H1 (cell line): ENCODE results near the gene CSNK1D. TPM values are rescaled to one million over a fixed set of nuclear protein-coding genes. Genes with fewer than 3 reads are reported as not detected.

Source experiments
- CTCF ChIA-PET: fragments of 300-600 bp; sonication (Branson Sonifier 250); formaldehyde crosslinking; loops from one replicate; lab custom pipeline; 2021; ENCODE audit not compliant: partially characterized antibody; lab: Charles Lee
- POLR2A ChIA-PET: fragments of 300-600 bp; sonication (Branson Sonifier 250); formaldehyde crosslinking; loops from one replicate; lab custom pipeline; 2021; ENCODE audit warnings: inconsistent platforms; ENCODE audit not compliant: partially characterized antibody; lab: Charles Lee
- DNase-seq, 2 experiments: peaks; one replicate each; pipeline versions ENCODE4 v3.0.0 to v3.0.0-alpha.2; 2010 to 2022; ENCODE audit warnings: low spot score in 2 of 2, low read depth in 1 of 2, mixed read lengths in 1 of 2
- FAIRE-seq: peaks from 2 replicates; lab custom pipeline; 2011; peaks lifted over from hg19 to GRCh38; lab: Jason Lieb, UNC
- H2AFZ ChIP-seq: 2 replicates; pipeline ENCODE4 v1.8.1; 2012; ENCODE audit warnings: low read length, inconsistent platforms
- H2AK5ac ChIP-seq: 2 replicates; pipeline ENCODE4 v1.6.1; 2013; ENCODE audit warnings: low read depth, low read length
- H2BK120ac ChIP-seq: replicated peaks from 2 replicates; pipeline ENCODE3; 2013; ENCODE audit warnings: low read depth, low read length, inconsistent platforms
- H2BK12ac ChIP-seq: 2 replicates; pipeline ENCODE4 v1.6.1; 2013; ENCODE audit warnings: low read depth, low read length
- H2BK15ac ChIP-seq: 2 replicates; pipeline ENCODE4 v1.6.1; 2013; ENCODE audit warnings: low read length
- H2BK20ac ChIP-seq: 2 replicates; pipeline ENCODE4 v1.6.1; 2013; ENCODE audit warnings: low read length
- H2BK5ac ChIP-seq: 2 replicates; pipeline ENCODE4 v1.6.1; 2013; ENCODE audit warnings: low read depth, low read length
- H3K14ac ChIP-seq: 2 replicates; pipeline ENCODE4 v1.6.1; 2013; ENCODE audit warnings: inconsistent platforms; ENCODE audit not compliant: insufficient read length
- H3K18ac ChIP-seq: 2 replicates; pipeline ENCODE4 v1.6.1; 2013; ENCODE audit warnings: low read length; ENCODE audit errors: extremely low read depth
- H3K23ac ChIP-seq: 2 replicates; pipeline ENCODE4 v1.6.1; 2013; ENCODE audit warnings: inconsistent platforms; ENCODE audit not compliant: insufficient read length
- H3K23me2 ChIP-seq: 2 replicates; pipeline ENCODE4 v1.6.1; 2013; ENCODE audit warnings: low read depth, low read length
- H3K27ac ChIP-seq: 2 replicates; pipeline ENCODE4 v1.6.1; 2011; ENCODE audit warnings: low read depth, low read length, inconsistent platforms
- H3K27me3 ChIP-seq, 4 experiments: replicated peaks in 1 of 4; 1 replicate in 1 of 4; 2 replicates in 3 of 4; pipeline versions ENCODE4 v1.6.1 to v1.8.1; 2011 to 2013; ENCODE audit warnings: low read length in 3 of 4, mild to moderate bottlenecking in 3 of 4, inconsistent platforms in 2 of 4, mixed read lengths in 2 of 4, moderate library complexity in 1 of 4; ENCODE audit not compliant: control insufficient read depth in 3 of 4, insufficient read depth in 3 of 4; ENCODE audit errors: extremely low read depth in 1 of 4
- H3K36me3 ChIP-seq, 4 experiments: 2 replicates each; pipeline versions ENCODE4 v1.6.1 to v1.8.1; 2011 to 2013; ENCODE audit warnings: mild to moderate bottlenecking in 4 of 4, low read length in 3 of 4, moderate library complexity in 2 of 4, control low read depth in 1 of 4, inconsistent platforms in 1 of 4; ENCODE audit not compliant: insufficient read depth in 4 of 4, control insufficient read depth in 2 of 4
- H3K4ac ChIP-seq: replicated peaks from 2 replicates; pipeline ENCODE3; 2013; ENCODE audit warnings: low read length, low read depth, mixed read lengths, inconsistent platforms; ENCODE audit not compliant: insufficient read length
- H3K4me1 ChIP-seq, 4 experiments: replicated peaks in 1 of 4; 1 replicate in 1 of 4; 2 replicates in 3 of 4; pipeline versions ENCODE4 v1.6.1 to v1.8.1; 2011 to 2013; ENCODE audit warnings: low read length in 3 of 4, inconsistent platforms in 2 of 4, mixed read lengths in 1 of 4; ENCODE audit not compliant: insufficient read depth in 4 of 4, control insufficient read depth in 3 of 4
- H3K4me2 ChIP-seq, 2 experiments: 2 replicates each; pipeline versions ENCODE4 v1.6.1 to v1.8.1; 2011 to 2013; ENCODE audit warnings: low read depth in 2 of 2, low read length in 2 of 2, control low read depth in 1 of 2, inconsistent platforms in 1 of 2, mild to moderate bottlenecking in 1 of 2; ENCODE audit not compliant: insufficient read depth in 1 of 2
- H3K4me3 ChIP-seq, 4 experiments: fragments of 200-600, 300-600 bp in 1 of 4; sonication (generic), shearing (Covaris generic), sonication (Bioruptor Twin) in 1 of 4; 2 replicates each; pipeline versions ENCODE4 v1.5.1 to v1.8.1; 2011 to 2016; ENCODE audit warnings: low read length in 4 of 4, low read depth in 3 of 4, control low read depth in 2 of 4, inconsistent platforms in 2 of 4, mild to moderate bottlenecking in 2 of 4, mixed read lengths in 1 of 4, moderate library complexity in 1 of 4; ENCODE audit not compliant: insufficient read depth in 2 of 4; ENCODE audit errors: extremely low read depth in 1 of 4
- H3K56ac ChIP-seq: replicated peaks from 2 replicates; pipeline ENCODE3; 2013; ENCODE audit warnings: low read depth, mild to moderate bottlenecking, mixed read lengths, low read length, inconsistent platforms; ENCODE audit not compliant: insufficient read length
- H3K79me1 ChIP-seq: 2 replicates; pipeline ENCODE4 v1.6.1; 2013; ENCODE audit warnings: low read depth, low read length, control low read depth
- H3K79me2 ChIP-seq, 2 experiments: 2 replicates each; pipeline versions ENCODE4 v1.6.1 to v1.8.1; 2012 to 2013; ENCODE audit warnings: low read length in 2 of 2, mild to moderate bottlenecking in 2 of 2, inconsistent platforms in 1 of 2; ENCODE audit not compliant: insufficient read depth in 2 of 2, control insufficient read depth in 1 of 2
- H3K9ac ChIP-seq, 4 experiments: replicated peaks in 1 of 4; 1 replicate in 1 of 4; 2 replicates in 3 of 4; pipeline versions ENCODE4 v1.6.1 to v1.8.1; 2011 to 2013; ENCODE audit warnings: low read depth in 3 of 4, low read length in 3 of 4, control low read depth in 2 of 4, mild to moderate bottlenecking in 2 of 4, moderate library complexity in 2 of 4, inconsistent platforms in 1 of 4; ENCODE audit errors: extremely low read depth in 1 of 4
- H3K9me3 ChIP-seq, 2 experiments: 2 replicates each; pipeline versions ENCODE4 v1.6.1 to v1.8.1; 2012 to 2013; ENCODE audit warnings: mild to moderate bottlenecking in 2 of 2, moderate library complexity in 2 of 2, control low read depth in 1 of 2, inconsistent platforms in 1 of 2, low read depth in 1 of 2, low read length in 1 of 2, mixed read lengths in 1 of 2; ENCODE audit not compliant: insufficient read depth in 2 of 2
- H4K20me1 ChIP-seq, 2 experiments: replicated peaks in 1 of 2; 2 replicates each; pipeline versions ENCODE3 to v1.8.1; 2011 to 2013; ENCODE audit warnings: inconsistent platforms in 2 of 2, low read length in 2 of 2, mild to moderate bottlenecking in 1 of 2; ENCODE audit not compliant: insufficient read depth in 2 of 2, control insufficient read depth in 1 of 2
- H4K5ac ChIP-seq: 2 replicates; pipeline ENCODE4 v1.6.1; 2013; ENCODE audit warnings: low read length, low read depth, mixed read lengths, inconsistent platforms; ENCODE audit not compliant: insufficient read length
- H4K8ac ChIP-seq: 2 replicates; pipeline ENCODE4 v1.8.0; 2013; ENCODE audit warnings: mild to moderate bottlenecking, moderate library complexity, low read length, inconsistent platforms; ENCODE audit not compliant: insufficient read depth; ENCODE audit errors: extremely low read depth
- H4K91ac ChIP-seq: replicated peaks from 2 replicates; pipeline ENCODE3; 2013; ENCODE audit warnings: low read length, mixed read lengths, inconsistent platforms; ENCODE audit not compliant: insufficient read length
- BCL11A ChIP-seq, 2 experiments: IDR thresholded peaks; one replicate each; pipeline ENCODE4 v1.6.1; 2011; ENCODE audit warnings: low read depth in 2 of 2, low read length in 2 of 2, mild to moderate bottlenecking in 2 of 2
- KDM5A ChIP-seq: fragments of 200-600 bp; IDR thresholded peaks from 2 replicates; pipeline ENCODE4 v1.7.1; 2012; ENCODE audit warnings: mild to moderate bottlenecking, low read length, inconsistent platforms, mixed read lengths
- WGBS, 2 experiments: shearing (Covaris generic) in 1 of 2; methylation state at CpG; one replicate each; pipeline versions ENCODE4 v1.1.6 to v1.1.7; 2013 to 2015; ENCODE audit warnings: low lambda C conversion rate in 2 of 2, mixed read lengths in 2 of 2, inconsistent platforms in 1 of 2, low coverage in 1 of 2, missing lambda C conversion rate in 1 of 2; ENCODE audit not compliant: insufficient replicate concordance in 2 of 2, insufficient coverage in 1 of 2, insufficient read length in 1 of 2; ENCODE audit errors: extremely low coverage in 1 of 2, missing lambda C conversion rate in 1 of 2; 5-methylcytosine and 5-hydroxymethylcytosine counted together
- polyA plus RNA-seq, 7 experiments: library from polyadenylated mRNA; depleted of rRNA in 3 of 7; stranded (reverse) in 5 of 7; unstranded in 2 of 7; fragments of >200 nt in 5 of 7; fragments of 200-250 nt in 2 of 7; gene quantifications; 1 replicate in 5 of 7; 2 replicates in 1 of 7; 4 replicates in 1 of 7; pipeline versions ENCODE4 v1.2.1 to v1.2.3, GENCODE V29; 2011 to 2013; ENCODE audit warnings: missing spikeins in 2 of 7, mixed read lengths in 2 of 7
- total RNA-seq: library from RNA; stranded (reverse); fragmentation: NEBNext Ultra II Directional; extraction: Animal tissue kit (Norgen Biotek cat#: 25700); gene quantifications from 2 replicates; pipeline ENCODE4 v1.2.1, GENCODE V29; 2021

CSNK1D gene
- total and polyA plus RNA-seq, 2 of the 8 experiments (the other 6 are each of a cell fraction or from before 2014, with no cell fraction given), result 73.5 to 103 TPM

DNA sequence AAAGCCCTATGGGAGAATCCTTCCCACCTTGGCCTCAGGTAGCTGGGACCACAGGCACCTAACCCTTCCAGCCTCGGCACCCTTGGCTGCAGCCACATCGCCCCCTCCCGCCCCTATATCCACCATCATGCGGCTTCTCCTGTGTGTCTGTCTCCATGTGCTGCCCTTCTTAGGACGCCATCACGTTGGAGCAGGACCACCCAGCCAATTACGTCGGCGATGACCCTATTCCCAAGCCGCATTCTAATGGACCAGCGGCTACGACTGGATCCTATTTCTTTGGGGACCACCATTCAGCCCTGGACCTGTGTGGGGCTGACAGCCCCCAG, 57.6 kb downstream of the CSNK1D start:
- H3K79me2 ChIP-seq, result no peaks in the 10 kb centered on the region
- no peak overlapping the region for H3K56ac ChIP-seq
- no peak overlapping the region for H3K14ac ChIP-seq
- H3K4me2 ChIP-seq, result no peak overlapping the region
- H2AK5ac ChIP-seq, result no peak overlapping the region
- H2AFZ ChIP-seq, result no peak overlapping the region
- FAIRE-seq (no peak), DNase-seq (no peak)
- no peak overlapping the region for H3K18ac ChIP-seq
- peaks cover 4% of the 10 kb centered on the region; the same call in 1 of the 2 replicates for H3K23me2 ChIP-seq
- POLR2A ChIA-PET, result interaction anchor here (0.6 to 3.6 kb wide), 2 partner anchors 13 to 16 kb away, joined by 3 to 11 read pairs; partner anchors contain the start of gene SLC16A3
- H3K27me3 ChIP-seq, result peaks cover 2 to 21% (median 13%) of the 10 kb centered on the region in 4 experiments
- H2BK20ac ChIP-seq, result no peak overlapping the region
- H3K23ac ChIP-seq, result no peak overlapping the region
- CTCF ChIA-PET, result no interaction called here
- H3K4ac ChIP-seq, result no peak overlapping the region
- no peaks in the 10 kb centered on the region for H3K79me1 ChIP-seq
- no peaks in the 10 kb centered on the region for H3K36me3 ChIP-seq
- H4K8ac ChIP-seq, result no peak overlapping the region; the same call in 1 of the 2 replicates
- H3K9me3 ChIP-seq, result no peaks in the 10 kb centered on the region; a peak in 1 of 4 replicates
- no peak overlapping the region for H2BK15ac ChIP-seq
- H3K27ac ChIP-seq, result no peak overlapping the region
- no peak overlapping the region for H4K91ac ChIP-seq
- H4K20me1 ChIP-seq, result peaks cover 0 to 2% of the 10 kb centered on the region in 2 experiments
- no peak overlapping the region for H3K4me3 ChIP-seq
- H3K9ac ChIP-seq, result no peak overlapping the region
- H2BK120ac ChIP-seq, result no peak overlapping the region
- peaks cover 0 to 4% (median under 1%) of the 10 kb centered on the region in 4 experiments; a peak in 2 of 7 replicates for H3K4me1 ChIP-seq
- no peak overlapping the region for H4K5ac ChIP-seq
- H2BK12ac ChIP-seq, result no peak overlapping the region
- WGBS, 2 experiments, result 90% methylated on average over 12 of the region's 12 CpGs; no CpG with 5 or more reads in 1 of the 2 experiments
- no peak overlapping the region for H2BK5ac ChIP-seq
- TF ChIP-seq BCL11A (IDR thresholded peaks at IDR 0.05; ENCODE audit: low read depth in 2 of 2, low read length in 2 of 2), result no peak
- TF ChIP-seq KDM5A, result no peak
